SK-N-SH treated with all-trans-retinoic acid at 6 μM for 48 hours (cell line): ENCODE results near the gene TNS1.

Experiments used
- ATAC-seq: fragments of 200-7000 bp; cut with Tn5 transposase; 3 replicates; pipeline ENCODE4 v1.9.1; 2020; ENCODE audit warnings: mild to moderate bottlenecking, moderate library complexity
- ARNTL ChIP-seq: fragments of 450-650 bp; formaldehyde crosslinking; IDR thresholded peaks from 2 replicates; pipeline ENCODE4 v1.5.0; 2020; ENCODE audit warnings: low read depth, mild to moderate bottlenecking, moderate library complexity, borderline replicate concordance
- BACH2 ChIP-seq: fragments of 250-450 bp; sonication (Bioruptor Pico); IDR thresholded peaks from 2 replicates; pipeline ENCODE4 v1.9.0; 2021; ENCODE audit warnings: mild to moderate bottlenecking, borderline replicate concordance
- CREB5 ChIP-seq: fragments of 250-450 bp; sonication (Bioruptor Pico); IDR thresholded peaks from 2 replicates; pipeline ENCODE4 v1.5.1; 2020; ENCODE audit warnings: low read depth, mild to moderate bottlenecking, moderate library complexity
- CSDC2 ChIP-seq: fragments of 250-450 bp; sonication (Bioruptor Pico); IDR thresholded peaks from 2 replicates; pipeline ENCODE4 v1.5.0; 2020; ENCODE audit warnings: mild to moderate bottlenecking, moderate library complexity
- ESRRG ChIP-seq: fragments of 250-450 bp; sonication (Bioruptor Pico); IDR thresholded peaks from 2 replicates; pipeline ENCODE4 v1.6.1; 2021; ENCODE audit warnings: mild to moderate bottlenecking
- GLIS3 ChIP-seq: fragments of 250-450 bp; sonication (Bioruptor Pico); IDR thresholded peaks from 2 replicates; pipeline ENCODE4 v1.5.0; 2020; ENCODE audit warnings: mild to moderate bottlenecking, moderate library complexity
- ISL1 ChIP-seq: fragments of 250-450 bp; sonication (Bioruptor Pico); IDR thresholded peaks from 2 replicates; pipeline ENCODE4 v2.1.2; 2022; ENCODE audit warnings: mild to moderate bottlenecking, moderate library complexity
- OSR1 ChIP-seq: fragments of 250-450 bp; sonication (Bioruptor Pico); IDR thresholded peaks from 2 replicates; pipeline ENCODE4 v1.8.0; 2022; ENCODE audit warnings: moderate library complexity, mild to moderate bottlenecking, inconsistent platforms
- PATZ1 ChIP-seq: fragments of 250-450 bp; sonication (Bioruptor Pico); IDR thresholded peaks from 2 replicates; pipeline ENCODE4 v1.8.0; 2020; ENCODE audit warnings: mild to moderate bottlenecking, moderate library complexity, borderline replicate concordance
- POU6F1 ChIP-seq: fragments of 250-450 bp; sonication (Bioruptor Pico); IDR thresholded peaks from 2 replicates; pipeline ENCODE4 v1.8.0; 2021; ENCODE audit warnings: low read depth, mild to moderate bottlenecking, moderate library complexity, borderline replicate concordance
- PPARA ChIP-seq: fragments of 250-450 bp; sonication (Bioruptor Pico); IDR thresholded peaks from 2 replicates; pipeline ENCODE4 v1.5.0; 2020; ENCODE audit warnings: mild to moderate bottlenecking, borderline replicate concordance
- SNAI2 ChIP-seq: fragments of 250-450 bp; sonication (Bioruptor Pico); IDR thresholded peaks from 2 replicates; pipeline ENCODE4 v1.5.0; 2020; ENCODE audit warnings: mild to moderate bottlenecking, moderate library complexity
- TCF4 ChIP-seq: fragments of 250-450 bp; sonication (Bioruptor Pico); IDR thresholded peaks from 2 replicates; pipeline ENCODE4 v1.8.0; 2021; ENCODE audit warnings: mild to moderate bottlenecking, moderate library complexity, borderline replicate concordance
- TOX ChIP-seq: fragments of 250-450 bp; sonication (Bioruptor Pico); IDR thresholded peaks from 2 replicates; pipeline ENCODE4 v1.8.0; 2021; ENCODE audit warnings: mild to moderate bottlenecking, moderate library complexity, borderline replicate concordance
- ZC3H10 ChIP-seq: fragments of 250-450 bp; sonication (Bioruptor Pico); IDR thresholded peaks from 2 replicates; pipeline ENCODE4 v1.5.1; 2021; ENCODE audit warnings: mild to moderate bottlenecking, moderate library complexity
- ZFP30 ChIP-seq: fragments of 450-650 bp; formaldehyde crosslinking; IDR thresholded peaks from 2 replicates; pipeline ENCODE4 v1.5.0; 2022; ENCODE audit warnings: mild to moderate bottlenecking, moderate library complexity
- ZNF565 ChIP-seq: fragments of 450-650 bp; formaldehyde crosslinking; conservative IDR thresholded peaks from 2 replicates; pipeline ENCODE4 v1.5.0; 2020; ENCODE audit warnings: low read depth, mild to moderate bottlenecking, moderate library complexity
- ZNF70 ChIP-seq: fragments of 450-650 bp; formaldehyde crosslinking; IDR thresholded peaks from 2 replicates; pipeline ENCODE4 v1.5.0; 2020; ENCODE audit warnings: mild to moderate bottlenecking, moderate library complexity
- ZNF8 ChIP-seq: fragments of 450-650 bp; formaldehyde crosslinking; IDR thresholded peaks from 2 replicates; pipeline ENCODE4 v1.5.0; 2020; ENCODE audit warnings: mild to moderate bottlenecking, moderate library complexity
- TF ChIP-seq, protein P1 (sequence below): fragments of 250-450 bp; sonication (Bioruptor Pico); IDR thresholded peaks from 2 replicates; pipeline ENCODE4 v1.5.0; 2020; ENCODE audit warnings: mild to moderate bottlenecking, moderate library complexity

The TNS1 gene

GRCh38 chr2:217907266-217907665 is 95.5 kb downstream of the TNS1 start (continued):
- no peak for TF ChIP-seq PATZ1 (CRISPR knock-in tag)
- TF ChIP-seq, all 23 proteins: peak for 0

GRCh38 chr2:217906798-217907197 is 96.0 kb downstream of the TNS1 start:
- no peak for ATAC-seq
- TF ChIP-seq PPARA (CRISPR knock-in tag) (no peak), POU6F1 (CRISPR knock-in tag) (no peak), PATZ1 (CRISPR knock-in tag) (no peak), TCF4 (CRISPR knock-in tag) (no peak), SNAI2 (no peak), ZNF8 (CRISPR knock-in tag) (no peak), CREB5 (CRISPR knock-in tag) (no peak), ESRRG (CRISPR knock-in tag) (no peak), CSDC2 (CRISPR knock-in tag) (no peak), BACH2 (CRISPR knock-in tag) (no peak), ZNF565 (CRISPR knock-in tag) (no peak)
- TF ChIP-seq, all 23 proteins: peak for 0

DNA sequence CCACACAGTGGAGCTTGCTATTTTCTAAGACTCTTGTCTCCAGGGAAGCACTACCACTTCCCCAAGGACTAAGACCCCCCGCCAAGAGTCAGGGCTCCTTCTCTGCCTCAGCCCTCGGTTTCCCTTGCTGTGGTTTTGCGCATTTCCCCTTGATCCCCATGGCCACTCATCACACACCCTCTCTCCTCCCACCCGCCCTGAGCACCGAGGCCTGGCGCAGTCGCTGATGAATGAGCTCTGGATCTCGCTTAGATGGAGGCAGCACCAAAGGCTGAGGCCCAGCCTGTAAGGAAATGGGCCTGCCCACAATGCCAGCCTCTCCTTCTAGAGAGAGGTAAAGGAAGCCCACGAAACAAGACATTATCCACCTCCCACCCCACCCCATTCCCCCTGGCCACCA is 96.9 kb downstream of the TNS1 start:
- ATAC-seq, result no peak
- TF ChIP-seq ISL1 (no peak), CSDC2 (CRISPR knock-in tag) (no peak), ZC3H10 (CRISPR knock-in tag) (no peak), ARNTL (CRISPR knock-in tag) (no peak), POU6F1 (CRISPR knock-in tag) (no peak), ZFP30 (CRISPR knock-in tag) (no peak), SNAI2 (no peak), ZNF70 (CRISPR knock-in tag) (no peak), TCF4 (CRISPR knock-in tag) (no peak), GLIS3 (no peak), OSR1 (CRISPR knock-in tag) (no peak), ZNF8 (CRISPR knock-in tag) (no peak), CREB5 (CRISPR knock-in tag) (no peak), TOX (no peak)
- TF ChIP-seq, protein P1, sequence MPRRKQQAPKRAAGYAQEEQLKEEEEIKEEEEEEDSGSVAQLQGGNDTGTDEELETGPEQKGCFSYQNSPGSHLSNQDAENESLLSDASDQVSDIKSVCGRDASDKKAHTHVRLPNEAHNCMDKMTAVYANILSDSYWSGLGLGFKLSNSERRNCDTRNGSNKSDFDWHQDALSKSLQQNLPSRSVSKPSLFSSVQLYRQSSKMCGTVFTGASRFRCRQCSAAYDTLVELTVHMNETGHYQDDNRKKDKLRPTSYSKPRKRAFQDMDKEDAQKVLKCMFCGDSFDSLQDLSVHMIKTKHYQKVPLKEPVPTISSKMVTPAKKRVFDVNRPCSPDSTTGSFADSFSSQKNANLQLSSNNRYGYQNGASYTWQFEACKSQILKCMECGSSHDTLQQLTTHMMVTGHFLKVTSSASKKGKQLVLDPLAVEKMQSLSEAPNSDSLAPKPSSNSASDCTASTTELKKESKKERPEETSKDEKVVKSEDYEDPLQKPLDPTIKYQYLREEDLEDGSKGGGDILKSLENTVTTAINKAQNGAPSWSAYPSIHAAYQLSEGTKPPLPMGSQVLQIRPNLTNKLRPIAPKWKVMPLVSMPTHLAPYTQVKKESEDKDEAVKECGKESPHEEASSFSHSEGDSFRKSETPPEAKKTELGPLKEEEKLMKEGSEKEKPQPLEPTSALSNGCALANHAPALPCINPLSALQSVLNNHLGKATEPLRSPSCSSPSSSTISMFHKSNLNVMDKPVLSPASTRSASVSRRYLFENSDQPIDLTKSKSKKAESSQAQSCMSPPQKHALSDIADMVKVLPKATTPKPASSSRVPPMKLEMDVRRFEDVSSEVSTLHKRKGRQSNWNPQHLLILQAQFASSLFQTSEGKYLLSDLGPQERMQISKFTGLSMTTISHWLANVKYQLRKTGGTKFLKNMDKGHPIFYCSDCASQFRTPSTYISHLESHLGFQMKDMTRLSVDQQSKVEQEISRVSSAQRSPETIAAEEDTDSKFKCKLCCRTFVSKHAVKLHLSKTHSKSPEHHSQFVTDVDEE (CRISPR knock-in tag), result no peak
